ENCODE results near the gene ZBTB46.

DNA sequence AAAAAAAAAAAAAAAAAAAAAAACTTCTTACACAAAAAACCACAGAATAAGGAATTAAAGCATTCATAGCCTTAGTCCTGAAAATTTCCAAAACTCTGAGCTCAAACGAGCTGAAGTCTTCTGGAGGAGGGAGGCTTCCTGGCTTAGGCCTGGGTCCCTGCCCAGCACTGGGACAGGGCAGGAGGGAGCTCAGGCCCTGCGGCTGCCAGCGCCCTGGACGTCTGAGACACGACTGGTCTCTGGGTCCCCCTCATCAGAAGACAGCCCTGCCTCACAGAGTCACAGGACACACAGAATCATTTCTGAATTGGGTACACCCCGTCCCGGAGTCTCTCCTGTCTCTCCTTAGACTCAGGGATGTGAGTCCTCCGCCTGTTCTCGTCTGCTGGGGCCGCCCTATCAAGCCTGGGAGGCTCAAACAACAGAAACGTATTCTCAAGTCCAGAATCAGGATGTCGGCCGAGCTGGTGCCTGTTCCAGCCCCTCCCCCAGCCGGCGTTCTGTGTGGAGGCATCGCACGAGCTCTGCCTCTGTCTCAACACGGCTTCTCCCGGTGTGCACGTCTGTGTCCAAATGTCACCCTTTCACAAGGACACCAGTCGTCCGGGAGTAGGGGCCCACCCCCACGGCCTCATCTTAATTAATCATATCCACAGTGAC is 39.4 kb downstream of the ZBTB46 start:
- TF ChIP-seq, protein P1, sequence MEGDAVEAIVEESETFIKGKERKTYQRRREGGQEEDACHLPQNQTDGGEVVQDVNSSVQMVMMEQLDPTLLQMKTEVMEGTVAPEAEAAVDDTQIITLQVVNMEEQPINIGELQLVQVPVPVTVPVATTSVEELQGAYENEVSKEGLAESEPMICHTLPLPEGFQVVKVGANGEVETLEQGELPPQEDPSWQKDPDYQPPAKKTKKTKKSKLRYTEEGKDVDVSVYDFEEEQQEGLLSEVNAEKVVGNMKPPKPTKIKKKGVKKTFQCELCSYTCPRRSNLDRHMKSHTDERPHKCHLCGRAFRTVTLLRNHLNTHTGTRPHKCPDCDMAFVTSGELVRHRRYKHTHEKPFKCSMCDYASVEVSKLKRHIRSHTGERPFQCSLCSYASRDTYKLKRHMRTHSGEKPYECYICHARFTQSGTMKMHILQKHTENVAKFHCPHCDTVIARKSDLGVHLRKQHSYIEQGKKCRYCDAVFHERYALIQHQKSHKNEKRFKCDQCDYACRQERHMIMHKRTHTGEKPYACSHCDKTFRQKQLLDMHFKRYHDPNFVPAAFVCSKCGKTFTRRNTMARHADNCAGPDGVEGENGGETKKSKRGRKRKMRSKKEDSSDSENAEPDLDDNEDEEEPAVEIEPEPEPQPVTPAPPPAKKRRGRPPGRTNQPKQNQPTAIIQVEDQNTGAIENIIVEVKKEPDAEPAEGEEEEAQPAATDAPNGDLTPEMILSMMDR (IDR thresholded peaks at IDR 0.05; ENCODE audit: insufficient read depth, low read length, poor library complexity, severe bottlenecking): no peak
- no peak for TF ChIP-seq EZH2phosphoT487 (conservative IDR thresholded peaks at IDR 0.05; ENCODE audit: low read length)

All from SU-DHL-6 (cell line).